Measurements from ENCODE around the gene POU2AF1.

GRCh38 chr11:111423250-111423615 is 44.2 kb upstream of the POU2AF1 start:
- TF ChIP-seq EZH2phosphoT487 (IDR thresholded peaks at IDR 0.05; ENCODE audit: low read length), result no peak
- no peak for TF ChIP-seq CTCF (IDR thresholded peaks at IDR 0.05; ENCODE audit: low read length)
- no peak for TF ChIP-seq EZH2 (optimal IDR thresholded peaks at IDR 0.05; ENCODE audit: low read depth, low read length)

Measured in MM.1S (cell line).